HG02588 (cell line): ENCODE data around the gene CHSY3.

Experiments used
- ATAC-seq: cut with Tn5 transposase; IDR thresholded peaks from one replicate; pipeline ENCODE4 v1.9.1; 2021; ENCODE audit warnings: mild to moderate bottlenecking, moderate library complexity; ENCODE audit not compliant: unreplicated experiment

The CHSY3 gene

GRCh38 chr5:130021876-130022275, 117.6 kb downstream of the CHSY3 start:
- ATAC-seq: no peak

- no peak for ATAC-seq
Observed at GRCh38 chr5:130023604-130024003, 119.3 kb downstream of the CHSY3 start.

GRCh38 chr5:130024006-130024405, 119.7 kb downstream of the CHSY3 start:
- no peak for ATAC-seq

- no peak for ATAC-seq
Observed at GRCh38 chr5:130025511-130025910, 121.2 kb downstream of the CHSY3 start.

GRCh38 chr5:130032807-130033206, 128.5 kb downstream of the CHSY3 start:
- no peak for ATAC-seq

GRCh38 chr5:130034566-130035210, 130.4 kb downstream of the CHSY3 start:
- ATAC-seq: no peak

GRCh38 chr5:130035388-130035787, 131.1 kb downstream of the CHSY3 start:
- no peak for ATAC-seq

- no peak for ATAC-seq
Observed at GRCh38 chr5:130037905-130038304, 133.6 kb downstream of the CHSY3 start.

GRCh38 chr5:130043834-130044233, 139.6 kb downstream of the CHSY3 start:
- ATAC-seq: no peak

GRCh38 chr5:130045334-130045733, 141.1 kb downstream of the CHSY3 start:
- no peak for ATAC-seq

- ATAC-seq: no peak
Observed at GRCh38 chr5:130050585-130050984, 146.3 kb downstream of the CHSY3 start.

GRCh38 chr5:130052752-130053151, 148.5 kb downstream of the CHSY3 start:
- ATAC-seq: no peak

GRCh38 chr5:130055572-130055971, 151.3 kb downstream of the CHSY3 start:
- ATAC-seq: no peak

- ATAC-seq: no peak
Observed at GRCh38 chr5:130061746-130062145, 157.5 kb downstream of the CHSY3 start.

- ATAC-seq: no peak
Observed at GRCh38 chr5:130063603-130064002, 159.3 kb downstream of the CHSY3 start.

- ATAC-seq: no peak
Observed at GRCh38 chr5:130064484-130064883, 160.2 kb downstream of the CHSY3 start.

GRCh38 chr5:130065617-130066016, 161.4 kb downstream of the CHSY3 start:
- no peak for ATAC-seq

GRCh38 chr5:130066644-130067043, 162.4 kb downstream of the CHSY3 start:
- ATAC-seq: no peak

GRCh38 chr5:130067364-130067763, 163.1 kb downstream of the CHSY3 start:
- ATAC-seq: no peak

- ATAC-seq: no peak
Observed at GRCh38 chr5:130068101-130068500, 163.8 kb downstream of the CHSY3 start.

- no peak for ATAC-seq
Observed at GRCh38 chr5:130068988-130069387, 164.7 kb downstream of the CHSY3 start.

GRCh38 chr5:130074820-130075219, 170.6 kb downstream of the CHSY3 start:
- ATAC-seq: no peak

- no peak for ATAC-seq
Observed at GRCh38 chr5:130077007-130077406, 172.7 kb downstream of the CHSY3 start.
